GM12875 (cell line): ENCODE measurements around the gene CERK.

ENCODE experiments used
- H3K4me3 ChIP-seq: one replicate; pipeline ENCODE4 v1.5.1; 2011; ENCODE audit warnings: low read depth, low read length, control low read depth
- TF ChIP-seq, protein P1 (sequence below): IDR thresholded peaks from 2 replicates; pipeline ENCODE4 v1.5.1; 2011; ENCODE audit warnings: low read depth, mild to moderate bottlenecking, control low read depth, inconsistent platforms, low read length, moderate library complexity, borderline replicate concordance; ENCODE audit not compliant: insufficient read depth

CERK gene

DNA sequence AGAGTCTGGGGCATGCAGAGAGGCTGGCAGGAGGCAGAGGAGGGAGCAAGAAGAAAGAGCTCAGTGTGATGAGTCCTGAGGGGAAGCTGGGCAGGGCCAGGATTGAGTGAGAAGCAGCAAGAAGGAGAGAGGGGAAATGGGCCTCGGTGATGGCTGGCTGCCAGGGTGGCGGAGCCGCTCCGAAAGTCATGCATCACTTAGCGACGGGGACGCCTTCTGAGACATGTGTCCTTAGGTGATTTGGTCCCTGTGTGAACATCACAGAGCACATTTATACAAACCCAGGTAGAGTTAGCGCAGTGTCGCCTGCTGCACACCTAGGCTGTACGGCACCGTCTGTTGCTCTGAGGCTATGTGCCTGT is 39.5 kb upstream of the CERK start:
- H3K4me3 ChIP-seq: peak overlapping the region; percentile 34
- TF ChIP-seq, protein P1, sequence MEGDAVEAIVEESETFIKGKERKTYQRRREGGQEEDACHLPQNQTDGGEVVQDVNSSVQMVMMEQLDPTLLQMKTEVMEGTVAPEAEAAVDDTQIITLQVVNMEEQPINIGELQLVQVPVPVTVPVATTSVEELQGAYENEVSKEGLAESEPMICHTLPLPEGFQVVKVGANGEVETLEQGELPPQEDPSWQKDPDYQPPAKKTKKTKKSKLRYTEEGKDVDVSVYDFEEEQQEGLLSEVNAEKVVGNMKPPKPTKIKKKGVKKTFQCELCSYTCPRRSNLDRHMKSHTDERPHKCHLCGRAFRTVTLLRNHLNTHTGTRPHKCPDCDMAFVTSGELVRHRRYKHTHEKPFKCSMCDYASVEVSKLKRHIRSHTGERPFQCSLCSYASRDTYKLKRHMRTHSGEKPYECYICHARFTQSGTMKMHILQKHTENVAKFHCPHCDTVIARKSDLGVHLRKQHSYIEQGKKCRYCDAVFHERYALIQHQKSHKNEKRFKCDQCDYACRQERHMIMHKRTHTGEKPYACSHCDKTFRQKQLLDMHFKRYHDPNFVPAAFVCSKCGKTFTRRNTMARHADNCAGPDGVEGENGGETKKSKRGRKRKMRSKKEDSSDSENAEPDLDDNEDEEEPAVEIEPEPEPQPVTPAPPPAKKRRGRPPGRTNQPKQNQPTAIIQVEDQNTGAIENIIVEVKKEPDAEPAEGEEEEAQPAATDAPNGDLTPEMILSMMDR: no peak

GRCh38 chr22:46776876-46777608 is 39.0 kb upstream of the CERK start:
- H3K4me3 ChIP-seq: peak overlapping the region; percentile 34
- TF ChIP-seq, protein P1: no peak

DNA sequence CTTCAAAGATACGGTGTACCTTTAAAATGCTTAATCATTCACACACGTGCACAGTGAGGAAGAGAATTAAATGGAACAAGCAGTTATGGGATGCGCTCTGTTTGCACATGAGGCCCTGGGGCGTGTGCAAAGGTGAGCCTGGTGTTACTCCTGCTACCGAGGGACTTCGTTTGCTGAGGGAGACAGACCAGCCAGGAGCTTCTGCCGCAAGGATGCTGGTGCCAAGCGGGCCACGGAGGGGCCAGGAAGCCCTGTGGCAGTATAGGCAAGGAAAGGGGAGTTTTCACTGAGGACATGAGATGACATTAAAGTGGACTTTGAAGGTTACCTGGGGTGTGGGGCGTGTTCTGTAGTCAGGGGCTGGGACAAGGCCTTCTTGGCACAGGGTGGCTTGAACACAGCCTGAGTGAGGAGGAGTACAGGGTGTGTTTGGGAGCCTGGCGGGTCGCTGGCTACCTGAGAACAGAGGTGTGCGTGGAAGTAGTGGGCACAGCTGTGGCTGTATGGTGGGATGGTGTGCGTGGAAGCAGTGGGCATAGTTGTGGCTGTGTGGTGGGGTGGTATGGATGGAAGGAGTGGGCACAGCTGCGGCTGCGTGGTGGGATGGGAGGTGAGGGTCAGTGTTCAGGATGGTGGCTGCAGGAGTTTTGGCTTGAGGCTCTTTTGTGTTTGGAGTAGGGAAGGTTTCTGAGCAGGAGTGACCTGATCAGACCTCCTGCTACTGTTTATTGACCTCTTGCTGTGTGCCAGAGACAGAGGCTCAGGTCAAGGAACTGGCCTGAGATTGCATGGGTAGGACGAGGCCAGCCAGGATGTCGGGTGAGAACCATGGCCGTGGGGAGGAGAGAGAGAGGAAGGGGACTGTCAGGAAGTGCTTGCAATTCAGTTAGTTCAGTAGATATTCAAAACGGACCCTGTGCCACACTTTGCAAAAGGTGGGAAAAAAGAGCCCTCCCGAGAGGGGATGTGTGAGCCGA is 38.1 kb upstream of the CERK start:
- TF ChIP-seq, protein P1: no peak
- peak overlapping the region; percentile 34 for H3K4me3 ChIP-seq

- peak overlapping the region; percentile 34 for H3K4me3 ChIP-seq
- TF ChIP-seq, protein P1: no peak
Measured at GRCh38 chr22:46774980-46775849, 37.2 kb upstream of the CERK start.

DNA sequence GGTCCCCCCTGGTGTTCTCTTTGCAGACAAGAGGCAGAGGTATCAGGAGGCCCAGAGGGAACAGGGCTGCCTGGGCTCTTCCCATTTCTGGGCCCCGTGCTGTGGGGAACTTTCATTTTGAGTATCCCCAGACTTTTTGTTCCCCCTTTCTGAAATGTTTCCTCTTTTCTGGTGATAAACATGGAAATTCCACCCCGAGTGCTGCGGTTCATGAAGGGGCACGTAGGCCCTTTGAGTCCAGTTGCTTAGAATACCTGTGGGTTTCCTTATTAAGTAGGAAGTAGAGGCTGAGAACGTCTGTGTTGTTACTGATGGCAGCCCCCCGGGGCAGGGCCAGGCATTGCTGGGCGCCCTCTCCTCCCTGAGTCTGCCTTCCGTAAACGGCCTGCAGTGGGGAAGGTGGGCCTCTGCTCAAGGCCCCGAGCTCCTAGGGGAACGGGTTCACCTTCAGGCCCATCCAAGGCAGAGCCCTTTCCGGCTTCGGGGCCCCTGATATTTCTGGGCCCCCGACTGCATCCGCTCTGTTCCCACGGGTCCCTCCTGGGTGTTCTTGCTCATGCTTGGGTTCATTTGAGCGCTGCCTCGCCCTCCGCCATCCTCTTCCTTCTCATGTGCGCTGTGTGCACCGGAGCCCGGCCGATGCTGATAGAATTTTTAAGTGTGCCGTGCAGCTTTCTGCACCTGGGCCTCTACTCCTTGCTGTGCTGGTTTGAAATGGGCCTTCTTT is 36.4 kb upstream of the CERK start:
- TF ChIP-seq, protein P1: no peak
- peak overlapping the region; percentile 34 for H3K4me3 ChIP-seq

GRCh38 chr22:46773076-46773475 is 35.0 kb upstream of the CERK start:
- TF ChIP-seq, protein P1: no peak
- peak overlapping the region; percentile 21 for H3K4me3 ChIP-seq
